HG03521 (cell line): ENCODE data around the gene NEK2.
A peak's percentile ranks its signal among the peaks of the same experiment; 100 is the strongest.
"Not testable (repeated sequence)": the region's sequence is repeated elsewhere in the genome, so short reads cannot be mapped to it uniquely, and the experiment has no call there.

ENCODE experiments used
- ATAC-seq: cut with Tn5 transposase; IDR thresholded peaks from one replicate; pipeline ENCODE4 v1.9.1; 2021; ENCODE audit warnings: mild to moderate bottlenecking, moderate library complexity; ENCODE audit not compliant: unreplicated experiment

NEK2 gene

GRCh38 chr1:211675230-211676105 is at the start of gene NEK2:
Gene NEK2, minus strand, starts transcription at chr1:211675621. Its CDS starts 142 bp downstream, at chr1:211675479.
- peak; percentile 93 for ATAC-seq

- no peak for ATAC-seq
Observed at GRCh38 chr1:211724687-211725196, 49.3 kb upstream of the NEK2 start.

GRCh38 chr1:211723273-211723672 is 47.9 kb upstream of the NEK2 start:
- ATAC-seq = no peak

GRCh38 chr1:211722277-211723175 is 47.1 kb upstream of the NEK2 start:
- no peak for ATAC-seq

GRCh38 chr1:211716555-211716954 is 41.1 kb upstream of the NEK2 start:
- ATAC-seq = not testable (repeated sequence)

- ATAC-seq = no peak
Observed at GRCh38 chr1:211715971-211716370, 40.5 kb upstream of the NEK2 start.

- no peak for ATAC-seq
Observed at GRCh38 chr1:211714154-211714553, 38.7 kb upstream of the NEK2 start.

GRCh38 chr1:211713231-211713630 is 37.8 kb upstream of the NEK2 start:
- no peak for ATAC-seq

- ATAC-seq = no peak
Observed at GRCh38 chr1:211711315-211711705, 35.9 kb upstream of the NEK2 start.

GRCh38 chr1:211710566-211711314 is 35.3 kb upstream of the NEK2 start:
- ATAC-seq = no peak

- no peak for ATAC-seq
Observed at GRCh38 chr1:211708926-211709325, 33.5 kb upstream of the NEK2 start.

- ATAC-seq = no peak
Observed at GRCh38 chr1:211708006-211708405, 32.6 kb upstream of the NEK2 start.

GRCh38 chr1:211705467-211706091 is 30.2 kb upstream of the NEK2 start:
- no peak for ATAC-seq

- no peak for ATAC-seq
Observed at GRCh38 chr1:211704543-211704942, 29.1 kb upstream of the NEK2 start.

GRCh38 chr1:211703812-211704537 is 28.6 kb upstream of the NEK2 start:
- no peak for ATAC-seq

GRCh38 chr1:211701733-211702132 is 26.3 kb upstream of the NEK2 start:
- no peak for ATAC-seq

GRCh38 chr1:211699059-211699458 is 23.6 kb upstream of the NEK2 start:
- no peak for ATAC-seq

GRCh38 chr1:211698161-211699026 is 23.0 kb upstream of the NEK2 start:
- ATAC-seq = peak; percentile 35

GRCh38 chr1:211697356-211697755 is 21.9 kb upstream of the NEK2 start:
- peak; percentile 71 for ATAC-seq
